ENCODE results near the gene USP40. TPM values are rescaled to one million over a fixed set of nuclear protein-coding genes. Genes with fewer than 3 reads are reported as not detected.

The USP40 gene
- total RNA-seq, 1 donor from 2014 or later = 20.0 TPM

GRCh38 chr2:233471291-233472035 lies 95.1 kb downstream of the USP40 start:
- Histone ChIP-seq H3K4me1 (peaks cover 29% of the 10 kb centered on the region), H3K27me3 (ENCODE audit: low read depth) (no peaks in the 10 kb centered on the region), H3K36me3 (peaks cover 61% of the 10 kb centered on the region), H3K27ac (replicated peaks) (peak overlapping the region; percentile 79), H3K4me3 (no peak overlapping the region), H3K9me3 (replicated peaks) (no peaks in the 10 kb centered on the region)
- DNase-seq = no peak
- intact Hi-C loops (cut with micrococcal nuclease) = no loop called here
- no peak for TF ChIP-seq CTCF (IDR thresholded peaks at IDR 0.05; ENCODE audit: borderline replicate concordance)

GRCh38 chr2:233470839-233471238 lies 95.7 kb downstream of the USP40 start:
- intact Hi-C loops (cut with micrococcal nuclease) = no loop called here
- Histone ChIP-seq H3K4me3 (no peak overlapping the region), H3K9me3 (replicated peaks) (no peaks in the 10 kb centered on the region), H3K36me3 (peaks cover 61% of the 10 kb centered on the region), H3K27me3 (ENCODE audit: low read depth) (no peaks in the 10 kb centered on the region), H3K4me1 (peaks cover 29% of the 10 kb centered on the region), H3K27ac (replicated peaks) (peak overlapping the region; percentile 79)
- TF ChIP-seq CTCF (IDR thresholded peaks at IDR 0.05; ENCODE audit: borderline replicate concordance) = no peak
- DNase-seq = no peak

- peak; percentile 76 for DNase-seq
- H3K27me3 ChIP-seq (ENCODE audit: low read depth) = no peaks in the 10 kb centered on the region
- peak overlapping the region; percentile 44 for H3K4me3 ChIP-seq
- peaks cover 61% of the 10 kb centered on the region for H3K36me3 ChIP-seq
- intact Hi-C loops (cut with micrococcal nuclease) = no loop called here
- H3K4me1 ChIP-seq = peaks cover 29% of the 10 kb centered on the region
- no peak for TF ChIP-seq CTCF (IDR thresholded peaks at IDR 0.05; ENCODE audit: borderline replicate concordance)
- H3K27ac ChIP-seq (replicated peaks) = peak overlapping the region; percentile 79
- H3K9me3 ChIP-seq (replicated peaks) = no peaks in the 10 kb centered on the region
Measured at GRCh38 chr2:233470011-233470687, 96.4 kb downstream of the USP40 start.

- peaks cover 68% of the 10 kb centered on the region for H3K36me3 ChIP-seq
- H3K4me3 ChIP-seq = peak overlapping the region; percentile 44
- peaks cover 29% of the 10 kb centered on the region for H3K4me1 ChIP-seq
- no peaks in the 10 kb centered on the region for H3K27me3 ChIP-seq (ENCODE audit: low read depth)
- H3K27ac ChIP-seq (replicated peaks) = peak overlapping the region; percentile 79
- H3K9me3 ChIP-seq (replicated peaks) = no peaks in the 10 kb centered on the region
- no peak for TF ChIP-seq CTCF (IDR thresholded peaks at IDR 0.05; ENCODE audit: borderline replicate concordance)
- peak; percentile 74 for DNase-seq
- intact Hi-C loops (cut with micrococcal nuclease) = no loop called here
Measured at GRCh38 chr2:233469261-233470010, 97.1 kb downstream of the USP40 start.

- DNase-seq = no peak
- H3K27ac ChIP-seq (replicated peaks) = peak overlapping the region; percentile 79
- H3K4me3 ChIP-seq = no peak overlapping the region
- intact Hi-C loops (cut with micrococcal nuclease) = no loop called here
- TF ChIP-seq CTCF (IDR thresholded peaks at IDR 0.05; ENCODE audit: borderline replicate concordance) = no peak
- H3K9me3 ChIP-seq (replicated peaks) = no peaks in the 10 kb centered on the region
- H3K27me3 ChIP-seq (ENCODE audit: low read depth) = no peaks in the 10 kb centered on the region
- peaks cover 75% of the 10 kb centered on the region for H3K36me3 ChIP-seq
- peaks cover 29% of the 10 kb centered on the region for H3K4me1 ChIP-seq
Measured at GRCh38 chr2:233468741-233469110, 97.9 kb downstream of the USP40 start.
